ENCODE results near the gene CCDC141. TPM values are rescaled to one million over a fixed set of nuclear protein-coding genes. Genes with fewer than 3 reads are reported as not detected.

The CCDC141 gene
- total RNA-seq, 1 donor from 2014 or later: 0.05 TPM

- peak; percentile 4 for DNase-seq (ENCODE audit: low read depth)
These were observed 267.7 kb downstream of the CCDC141 start for GRCh38 chr2:178782236-178782635.

Other genes starting within 250 kb of the CCDC141 start
- under 0.01 and 0.05 TPM in 2 replicates for gene TTN, start 242.7 kb downstream of the CCDC141 start, total RNA-seq
- 21.4 and 51.1 TPM in 2 replicates for gene SESTD1, start 214.7 kb upstream of the CCDC141 start, total RNA-seq